Activated CD8-positive, alpha-beta memory T cell treated with anti-CD3 and anti-CD28 coated beads for 48 hours (primary cell): ENCODE results near the gene FRZB.

ENCODE experiments used
- DNase-seq, 3 experiments: peaks; one replicate each; pipeline ENCODE4 v3.0.0-alpha.2; 2020; ENCODE audit warnings: low read depth in 2 of 3, low spot score in 2 of 3

FRZB gene

DNA sequence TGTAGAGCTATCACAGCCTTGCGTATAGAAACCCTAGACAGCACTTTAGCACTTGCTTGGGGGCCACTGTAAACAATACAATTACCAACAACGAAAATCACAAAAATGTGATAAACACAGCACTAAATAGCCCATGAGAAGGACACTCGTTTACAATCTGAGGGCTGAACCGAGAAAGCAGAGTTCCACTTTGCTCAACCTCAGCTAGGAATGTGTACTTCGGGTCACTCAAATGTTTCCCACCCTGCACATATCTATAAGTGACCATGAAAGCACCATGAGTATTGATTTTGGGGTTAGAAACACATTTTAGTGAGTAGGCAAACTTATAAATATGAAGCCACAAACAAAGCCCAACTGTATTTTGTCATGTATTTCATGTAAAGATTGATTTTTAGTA, 62.3 kb downstream of the FRZB start:
- no peak for DNase-seq

DNA sequence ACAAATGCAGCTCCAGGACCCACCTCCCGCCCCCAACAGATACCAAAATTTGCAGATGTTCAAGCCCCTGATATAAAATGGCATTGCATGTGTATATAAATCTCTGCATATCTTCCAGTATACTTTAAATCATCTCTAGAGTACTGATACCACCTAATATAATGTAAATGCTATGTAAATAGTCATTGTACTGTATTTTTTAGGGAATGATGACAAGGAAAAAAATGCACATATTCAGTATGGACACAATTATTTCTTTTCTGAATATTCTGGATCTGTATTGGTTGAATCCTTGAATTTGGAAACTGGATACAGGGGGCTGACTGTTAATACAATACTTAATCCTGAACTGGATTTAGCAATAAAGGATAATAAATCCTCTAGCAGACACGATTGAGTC, 67.7 kb downstream of the FRZB start:
- DNase-seq, result no peak

GRCh38 chr2:182792441-182792840, 74.0 kb downstream of the FRZB start:
- DNase-seq, result no peak

- DNase-seq, result no peak
These were observed 81.7 kb downstream of the FRZB start for GRCh38 chr2:182784777-182785176.

DNA sequence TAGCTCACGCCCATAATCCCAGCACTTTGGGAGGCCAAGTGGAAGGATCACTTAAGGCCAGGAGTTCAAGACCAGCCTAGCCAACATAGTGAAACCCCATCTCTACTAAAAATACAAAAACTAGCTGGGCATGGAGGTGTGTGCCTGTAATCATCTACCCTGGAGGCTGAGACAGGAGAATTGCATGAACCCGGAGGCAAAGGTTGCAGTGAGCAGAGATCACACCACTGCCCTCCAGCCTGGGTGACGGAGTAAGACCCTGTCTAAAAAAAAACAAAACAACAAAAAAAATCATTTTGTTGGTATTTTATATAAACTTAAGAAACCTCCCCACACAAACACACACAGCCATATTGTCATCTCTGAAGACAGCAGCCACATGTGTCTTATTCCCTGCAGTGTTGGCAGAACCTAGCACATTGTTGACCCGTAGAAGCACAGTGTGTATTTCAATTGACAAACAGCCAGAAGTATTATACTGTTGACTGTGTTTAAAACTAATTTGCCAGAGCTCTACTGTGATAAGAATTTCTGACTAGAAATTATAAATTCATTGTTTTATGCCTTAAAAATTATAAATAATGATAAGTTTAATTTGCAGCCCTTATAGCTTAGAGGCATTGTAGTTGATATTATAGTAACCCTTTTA, 82.3 kb downstream of the FRZB start:
- DNase-seq, result no peak
